Gastroesophageal sphincter (tissue), 3 donors: Measurements from ENCODE around the gene ALDH1L1.

Experiments
- CTCF ChIP-seq, 4 experiments: fragments of 200-600 bp in 2 of 4; fragments of 450-650 bp in 2 of 4; sonication (generic) in 1 of 4; IDR thresholded peaks; one replicate each; pipeline ENCODE4 v1.5.1; 2017 to 2019; ENCODE audit warnings: antibody characterized with exemption in 4 of 4, mild to moderate bottlenecking in 2 of 4, moderate library complexity in 2 of 4
- EP300 ChIP-seq: sonication (generic); formaldehyde crosslinking; IDR thresholded peaks from one replicate; pipeline ENCODE4 v1.6.1; 2017; ENCODE audit warnings: antibody characterized with exemption, mild to moderate bottlenecking
- POLR2A ChIP-seq, 2 donors: fragments of 450-650 bp; IDR thresholded peaks; one replicate each; pipeline ENCODE4 v1.6.1; 2017; ENCODE audit warnings: antibody characterized with exemption in 2 of 2, mild to moderate bottlenecking in 2 of 2, moderate library complexity in 1 of 2

- no peak for TF ChIP-seq CTCF (IDR thresholded peaks at IDR 0.05)
- no peak for TF ChIP-seq POLR2A (IDR thresholded peaks at IDR 0.05)
- no peak for TF ChIP-seq EP300
These were observed 50.9 kb downstream of the ALDH1L1 start for GRCh38 chr3:126129398-126129891.
